ENCODE measurements around the gene ESM1.
"Not testable (repeated sequence)": the region's sequence is repeated elsewhere in the genome, so short reads cannot be mapped to it uniquely, and the experiment has no call there.

ESM1 gene

DNA sequence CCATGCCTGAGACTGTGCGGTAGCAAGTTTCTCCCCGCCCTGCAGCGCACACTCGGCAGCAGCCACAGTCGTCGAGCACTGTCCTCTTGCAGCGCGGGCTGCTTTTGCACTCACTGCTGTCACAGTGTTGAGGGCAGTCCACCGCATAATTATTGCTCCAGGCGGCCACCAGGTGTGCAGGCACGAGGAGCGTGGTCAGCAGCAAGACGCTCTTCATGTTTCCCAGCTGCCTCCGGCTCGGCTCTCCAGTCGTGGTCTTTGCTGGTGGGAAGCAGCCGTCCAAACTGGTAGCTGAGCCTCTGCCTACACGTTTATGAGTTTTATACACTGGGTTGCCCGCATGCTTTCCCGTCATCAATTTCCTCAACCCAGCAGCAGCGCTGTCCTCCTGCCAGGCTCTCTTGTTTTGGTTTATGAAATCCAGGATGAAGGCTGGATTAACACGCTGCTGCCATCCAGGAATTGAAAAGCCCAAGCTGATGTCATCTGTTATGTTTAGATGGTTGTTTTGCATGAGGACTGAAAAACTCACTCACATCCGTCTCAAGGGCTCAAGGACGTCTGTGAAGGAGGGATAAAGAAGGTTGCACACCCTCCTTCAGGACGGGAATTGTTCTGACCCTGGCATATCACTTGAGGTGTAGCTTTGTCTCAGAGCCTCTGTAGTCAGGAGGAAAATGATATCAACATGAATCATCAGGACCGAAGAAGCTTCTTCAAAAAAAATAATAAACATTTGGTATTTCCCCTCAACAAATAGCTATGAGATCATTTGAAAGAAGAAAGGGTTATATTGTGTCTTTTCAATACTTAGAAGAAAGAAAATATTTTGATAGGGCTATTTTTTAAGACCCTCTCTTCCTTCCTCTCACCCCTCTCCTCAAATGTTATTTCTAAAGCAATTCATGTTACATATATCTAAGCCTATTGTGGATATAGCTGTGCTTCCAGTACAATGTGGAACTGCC, at the start of gene ESM1:
Gene ESM1 (minus strand): TSS at position 293 of the 968 bp plus-strand sequence. CDS start 76 bp downstream, at position 217.
- DNase-seq, result peak; percentile 93

GRCh38 chr5:55033568-55033967, 48.2 kb upstream of the ESM1 start:
- DNase-seq, result no peak

DNA sequence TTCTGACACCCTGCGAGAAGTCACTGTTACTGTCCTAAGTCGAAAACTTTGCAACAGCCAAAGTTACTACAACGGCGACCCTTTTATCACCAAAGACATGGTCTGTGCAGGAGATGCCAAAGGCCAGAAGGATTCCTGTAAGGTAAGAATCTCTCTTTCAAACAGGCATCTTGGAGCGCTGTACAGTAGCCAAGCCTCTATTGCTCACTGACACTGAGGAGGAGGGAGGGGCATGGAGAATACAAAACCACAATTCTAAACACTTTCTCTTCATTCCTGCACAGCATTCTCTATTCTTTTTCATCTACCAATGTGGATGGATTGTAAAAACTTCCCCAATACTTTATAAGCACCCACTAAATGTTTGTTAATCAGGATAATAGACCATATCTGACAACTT, 46.1 kb upstream of the ESM1 start:
- no peak for DNase-seq

- no peak for DNase-seq
Measured at GRCh38 chr5:55030676-55031369, 45.4 kb upstream of the ESM1 start.

- DNase-seq, result no peak
Measured at GRCh38 chr5:55030220-55030619, 44.8 kb upstream of the ESM1 start.

DNA sequence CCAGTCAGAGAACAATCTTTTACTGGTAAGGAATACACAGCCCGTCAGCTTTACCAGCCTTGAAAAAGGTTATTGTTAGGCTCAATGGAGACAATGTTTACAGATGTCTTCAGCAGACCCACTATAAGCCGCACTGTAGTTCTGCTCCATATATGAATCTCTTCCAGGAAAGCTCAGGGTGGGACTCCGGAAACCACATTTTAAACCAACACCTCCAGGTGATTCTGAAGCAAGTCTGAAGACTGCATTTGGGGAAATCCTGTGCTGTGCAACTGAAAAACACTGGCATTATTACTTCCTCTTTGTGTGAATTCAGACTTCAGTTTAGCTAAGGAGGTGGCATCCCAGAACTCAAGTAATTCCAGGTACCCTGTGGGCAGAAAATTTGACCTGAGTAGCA, 42.2 kb upstream of the ESM1 start:
- DNase-seq, result no peak

DNA sequence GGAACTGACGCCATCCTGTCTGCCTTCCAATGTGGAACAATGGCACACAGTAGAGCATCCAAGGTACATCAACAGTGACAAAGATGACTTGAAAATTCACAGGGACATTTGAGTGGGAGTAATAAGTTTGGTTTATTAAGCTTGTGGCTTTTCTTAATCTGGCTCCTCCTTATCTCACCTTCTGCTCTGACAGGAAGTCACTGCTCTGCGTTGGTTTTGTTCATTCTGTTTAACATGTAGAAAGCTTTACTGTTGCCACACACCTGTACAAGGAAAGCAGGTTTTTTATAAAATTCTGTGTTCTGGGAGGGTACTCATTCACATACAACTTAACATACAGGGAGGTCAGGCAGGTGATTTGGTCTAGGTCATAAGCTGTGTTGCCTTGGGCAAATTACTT, 37.1 kb upstream of the ESM1 start:
- no peak for DNase-seq

GRCh38 chr5:55021821-55022220, 36.4 kb upstream of the ESM1 start:
- no peak for DNase-seq

GRCh38 chr5:55021410-55021809, 36.0 kb upstream of the ESM1 start:
- no peak for DNase-seq

DNA sequence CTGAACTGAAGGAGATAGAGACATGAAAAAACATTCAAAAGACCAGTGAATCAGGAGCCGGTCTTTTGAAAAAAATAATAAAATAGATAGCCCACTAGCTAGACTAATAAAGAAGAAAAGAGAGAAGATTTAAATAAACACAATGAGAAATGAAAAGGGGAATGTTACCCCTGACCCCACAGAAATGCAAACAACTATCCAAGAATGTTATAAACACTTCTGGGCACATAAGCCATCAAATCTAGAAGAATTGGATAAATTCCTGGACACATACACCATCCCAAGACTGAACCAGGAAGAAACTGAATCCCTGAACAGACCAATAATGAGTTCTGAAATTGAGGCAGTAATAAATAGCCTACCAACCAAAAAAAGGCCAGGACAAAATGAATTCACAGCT, 24.8 kb upstream of the ESM1 start:
- DNase-seq, result not testable (repeated sequence)

DNA sequence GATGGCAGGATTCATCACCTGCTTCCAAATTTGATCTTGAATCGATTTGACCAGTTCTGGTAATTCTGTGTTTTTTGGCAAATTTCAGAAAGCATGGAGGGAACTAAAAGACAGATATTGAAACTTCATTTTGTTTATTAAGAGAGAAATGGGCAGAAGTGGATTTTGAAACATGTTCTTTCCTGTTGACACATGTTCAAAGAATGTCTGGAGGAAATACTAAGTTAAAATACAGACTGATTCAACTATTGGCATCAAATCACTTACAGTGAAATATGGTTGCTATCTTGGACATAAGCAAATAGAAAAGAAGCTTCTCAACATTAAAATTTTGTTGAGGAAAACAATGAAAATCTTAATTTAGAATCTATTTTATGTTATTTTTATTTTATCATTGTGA, 19.3 kb upstream of the ESM1 start:
- peak; percentile 73 for DNase-seq

- peak; percentile 21 for DNase-seq
Measured at GRCh38 chr5:55003432-55004065, 18.2 kb upstream of the ESM1 start.

DNA sequence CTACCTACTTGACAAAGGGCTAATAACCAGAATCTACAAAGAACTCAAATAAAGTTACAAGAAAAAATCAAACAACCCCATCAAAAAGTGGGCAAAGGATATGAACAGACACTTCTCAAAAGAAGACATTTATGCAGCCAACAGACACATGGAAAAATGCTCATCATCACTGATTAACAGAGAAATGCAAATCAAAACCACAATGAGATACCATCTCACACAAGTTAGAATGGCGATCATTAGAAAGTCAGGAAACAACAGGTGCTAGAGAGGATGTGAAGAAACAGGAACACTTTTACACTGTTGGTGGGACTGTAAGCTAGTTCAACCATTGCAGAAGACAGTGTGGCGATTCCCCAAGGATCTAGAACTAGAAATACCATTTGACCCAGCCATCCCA, 16.8 kb upstream of the ESM1 start:
- not testable (repeated sequence) for DNase-seq

DNA sequence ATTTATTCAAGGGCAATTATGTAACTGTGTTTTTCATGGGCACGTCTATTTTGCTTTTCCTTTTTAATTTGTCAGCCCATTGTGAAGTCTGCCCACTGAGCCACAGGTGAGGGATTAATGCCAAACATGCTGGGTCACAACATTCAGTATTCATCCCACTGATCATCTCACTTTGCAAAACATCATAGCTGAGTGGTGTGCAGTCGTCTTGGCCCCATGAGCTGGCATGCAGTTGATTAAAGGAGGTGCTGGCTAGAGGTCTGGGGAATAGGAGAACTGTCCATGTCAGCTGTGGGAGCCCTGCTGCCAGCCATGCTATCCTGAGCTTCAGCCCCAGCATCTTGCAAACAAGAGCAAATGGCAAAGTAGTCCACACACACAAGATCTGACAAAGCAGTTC, 11.7 kb upstream of the ESM1 start:
- no peak for DNase-seq

DNA sequence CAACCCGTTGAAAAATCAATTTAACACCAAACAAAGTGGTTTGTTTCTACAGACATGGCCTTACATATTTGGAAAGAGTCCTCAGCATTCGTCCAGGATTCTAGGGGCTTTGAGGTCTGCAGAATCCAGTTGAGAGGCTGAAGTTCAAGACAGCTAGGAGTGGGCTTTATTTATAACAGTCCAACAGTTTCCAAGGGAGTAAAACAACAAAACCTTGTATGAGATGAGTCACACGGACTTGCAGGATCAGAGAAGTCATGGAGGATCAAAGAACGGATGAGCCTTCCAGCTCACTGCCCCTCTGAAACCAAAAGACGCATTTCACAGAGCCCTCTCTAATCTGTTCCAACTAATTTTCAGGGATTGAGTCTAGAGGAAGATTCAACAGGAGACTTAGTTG, 11.1 kb upstream of the ESM1 start:
- DNase-seq, result peak; percentile 58

GRCh38 chr5:54995168-54995567, 9.8 kb upstream of the ESM1 start:
- DNase-seq, result no peak

DNA sequence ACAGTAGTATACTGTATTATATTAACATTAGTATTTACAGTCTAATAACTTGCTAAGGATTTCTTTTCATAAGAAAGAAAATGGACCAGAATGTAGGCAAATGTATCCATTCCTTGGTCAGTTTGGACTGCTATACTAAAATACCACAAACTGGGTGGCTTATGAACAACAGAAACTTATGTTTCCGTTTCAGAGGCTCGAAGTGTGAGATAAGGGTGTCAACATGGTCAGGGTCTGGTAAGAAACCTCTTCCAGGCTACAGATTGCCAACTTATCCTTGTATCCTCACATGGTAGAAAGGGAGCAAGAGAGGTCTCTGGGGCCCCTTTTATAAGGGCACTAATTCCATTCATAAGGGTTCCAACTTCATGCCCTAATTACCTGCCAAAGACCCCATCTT, 9.2 kb upstream of the ESM1 start:
- DNase-seq, result no peak

- DNase-seq, result peak; percentile 19
Measured at GRCh38 chr5:54993318-54993717, 7.9 kb upstream of the ESM1 start.

DNA sequence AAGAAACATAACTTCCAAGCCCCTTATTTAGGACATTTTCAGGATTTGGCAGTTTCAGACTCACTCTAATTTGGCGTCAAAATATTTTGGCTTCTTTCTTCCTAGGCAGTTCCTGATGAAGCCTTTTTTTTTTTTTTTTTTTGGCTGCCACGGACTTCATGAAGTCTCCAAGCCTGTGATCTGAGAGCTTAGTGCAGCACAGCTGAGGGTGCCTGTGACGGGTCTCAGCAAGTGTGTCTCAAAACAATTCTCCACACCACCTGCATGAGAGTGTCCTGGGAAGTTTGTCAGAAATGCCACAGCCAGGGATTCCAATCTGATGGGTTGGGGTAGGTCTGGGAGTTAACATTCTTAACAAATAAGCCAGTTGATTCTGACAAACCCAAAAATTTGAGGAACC, 6.0 kb upstream of the ESM1 start:
- DNase-seq, result no peak

DNA sequence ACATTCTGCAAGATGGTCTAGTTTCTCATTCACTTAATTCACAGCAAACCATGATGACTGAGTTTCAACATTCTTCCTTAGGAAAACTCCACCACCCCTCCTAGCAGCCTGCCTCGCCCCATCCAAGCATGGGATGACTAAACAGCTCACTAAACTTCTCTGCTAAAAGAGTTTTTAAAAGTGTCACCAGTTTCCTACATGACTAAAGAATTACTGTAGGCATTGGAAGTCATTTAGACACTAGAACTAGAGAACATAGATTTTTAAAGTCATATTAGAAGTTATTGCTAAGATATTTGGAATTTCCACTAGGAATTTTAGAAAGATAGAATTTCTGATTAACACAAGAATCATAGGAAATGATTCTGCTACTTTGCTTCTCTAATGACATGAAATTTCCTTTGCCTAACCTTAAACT, 5.5 kb upstream of the ESM1 start:
- DNase-seq, result peak; percentile 92

- no peak for DNase-seq
Measured at GRCh38 chr5:54988817-54989216, 3.4 kb upstream of the ESM1 start.

DNA sequence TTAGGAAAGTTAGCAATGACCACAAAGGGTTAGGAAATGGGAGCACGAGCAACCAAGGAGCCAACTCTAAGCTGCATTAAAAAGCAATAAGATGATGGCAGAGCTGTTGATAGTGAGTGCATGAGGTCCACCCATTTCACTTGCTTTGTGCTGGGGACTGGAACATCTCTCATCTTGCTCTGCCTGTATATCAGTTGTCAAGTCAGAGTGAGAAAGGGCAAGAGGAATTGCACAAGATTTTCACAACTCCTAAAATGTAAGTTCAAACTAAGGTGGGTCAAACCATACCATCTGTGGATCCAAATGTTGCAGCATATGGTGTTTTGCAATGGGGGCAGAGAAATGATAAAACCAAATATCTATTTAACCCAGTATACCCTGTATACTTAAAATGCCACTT, 2.8 kb upstream of the ESM1 start:
- no peak for DNase-seq

DNA sequence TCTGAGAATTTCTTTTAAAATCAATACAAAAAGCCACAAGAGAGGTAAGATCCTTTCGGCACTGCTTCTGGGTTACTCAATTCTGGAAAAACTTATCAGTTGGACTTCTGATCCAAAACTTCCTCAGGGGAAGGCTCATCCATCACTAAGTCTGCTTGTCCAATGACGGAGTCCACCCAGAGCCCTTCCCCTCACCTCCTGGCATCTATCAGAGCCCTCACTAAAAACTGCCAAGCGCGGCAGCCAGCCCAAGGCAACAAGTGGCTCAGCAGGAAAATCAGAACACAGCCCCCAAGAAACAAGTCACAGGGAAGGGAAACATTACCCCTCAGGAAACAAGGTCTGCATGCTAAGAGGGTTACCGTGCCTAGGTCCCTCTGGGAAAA, 869 bp upstream of the ESM1 start:
- no peak for DNase-seq

DNA sequence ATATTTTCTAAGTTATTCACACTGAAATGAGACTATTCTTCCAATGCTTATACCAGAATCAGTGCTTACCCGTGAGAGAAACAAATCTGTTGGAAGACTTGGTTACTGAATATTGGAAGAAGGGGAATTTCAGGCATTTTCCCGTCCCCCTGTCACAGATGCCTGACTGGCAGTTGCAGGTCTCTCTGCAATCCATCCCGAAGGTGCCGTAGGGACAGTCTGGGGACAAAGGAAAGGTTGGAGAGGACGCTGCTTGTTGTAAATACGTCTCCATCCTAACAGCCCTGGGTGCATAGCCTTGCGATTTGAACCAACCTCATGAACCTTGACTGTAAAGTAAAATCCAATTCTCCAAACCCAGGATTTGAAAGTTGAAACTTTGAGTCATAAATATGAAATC, 3.5 kb downstream of the ESM1 start:
- no peak for DNase-seq

Data from HCEC 1CT (cell line).